Measurements from ENCODE around the gene GK. TPM values are rescaled to one million over a fixed set of nuclear protein-coding genes. Genes with fewer than 3 reads are reported as not detected.

GK gene
- total RNA-seq, 1 donor from 2014 or later: 15.1 TPM

- CTCF ChIA-PET: no interaction called here
- POLR2A ChIA-PET: interaction anchor here (0.6 kb wide), 1 partner anchor 234 kb away, joined by 3 read pairs; the partner anchor contains the start of gene TAB3
- DNase-seq (no peak), ATAC-seq (ENCODE audit: low read depth) (no peak)
- no peak overlapping the region for H3K27ac Mint-ChIP-seq
- H3K9me3 Mint-ChIP-seq: no peaks in the 10 kb centered on the region
- H3K27me3 Mint-ChIP-seq: no peaks in the 10 kb centered on the region
- no peak overlapping the region for H3K4me3 Mint-ChIP-seq
- peaks cover 2% of the 10 kb centered on the region for H3K36me3 Mint-ChIP-seq (ENCODE audit: low read depth)
- peaks cover 49% of the 10 kb centered on the region for H3K4me1 Mint-ChIP-seq
- TF ChIP-seq CTCF (IDR thresholded peaks at IDR 0.05): no peak
- intact Hi-C loops (cut with micrococcal nuclease): loop anchor here (5.0 kb wide), 2 partner anchors 57 to 167 kb away; no protein-coding TSS in a partner anchor
These were observed 1.9 kb downstream of the GK start for GRCh38 chrX:30654989-30655607.

GRCh38 chrX:30655991-30656390 lies 2.8 kb downstream of the GK start:
- Mint-ChIP-seq H3K4me1 (peaks cover 46% of the 10 kb centered on the region), H3K4me3 (no peak overlapping the region), H3K27me3 (no peaks in the 10 kb centered on the region), H3K9me3 (no peaks in the 10 kb centered on the region), H3K36me3 (ENCODE audit: low read depth) (peaks cover 2% of the 10 kb centered on the region), H3K27ac (no peak overlapping the region)
- ChIA-PET POLR2A (interaction anchor here (0.6 kb wide), 1 partner anchor 72 kb away, joined by 3 read pairs; no protein-coding TSS in a partner anchor), CTCF (no interaction called here)
- DNase-seq (no peak), ATAC-seq (ENCODE audit: low read depth) (no peak)
- intact Hi-C loops (cut with micrococcal nuclease): no loop called here
- no peak for TF ChIP-seq CTCF (IDR thresholded peaks at IDR 0.05)

DNA sequence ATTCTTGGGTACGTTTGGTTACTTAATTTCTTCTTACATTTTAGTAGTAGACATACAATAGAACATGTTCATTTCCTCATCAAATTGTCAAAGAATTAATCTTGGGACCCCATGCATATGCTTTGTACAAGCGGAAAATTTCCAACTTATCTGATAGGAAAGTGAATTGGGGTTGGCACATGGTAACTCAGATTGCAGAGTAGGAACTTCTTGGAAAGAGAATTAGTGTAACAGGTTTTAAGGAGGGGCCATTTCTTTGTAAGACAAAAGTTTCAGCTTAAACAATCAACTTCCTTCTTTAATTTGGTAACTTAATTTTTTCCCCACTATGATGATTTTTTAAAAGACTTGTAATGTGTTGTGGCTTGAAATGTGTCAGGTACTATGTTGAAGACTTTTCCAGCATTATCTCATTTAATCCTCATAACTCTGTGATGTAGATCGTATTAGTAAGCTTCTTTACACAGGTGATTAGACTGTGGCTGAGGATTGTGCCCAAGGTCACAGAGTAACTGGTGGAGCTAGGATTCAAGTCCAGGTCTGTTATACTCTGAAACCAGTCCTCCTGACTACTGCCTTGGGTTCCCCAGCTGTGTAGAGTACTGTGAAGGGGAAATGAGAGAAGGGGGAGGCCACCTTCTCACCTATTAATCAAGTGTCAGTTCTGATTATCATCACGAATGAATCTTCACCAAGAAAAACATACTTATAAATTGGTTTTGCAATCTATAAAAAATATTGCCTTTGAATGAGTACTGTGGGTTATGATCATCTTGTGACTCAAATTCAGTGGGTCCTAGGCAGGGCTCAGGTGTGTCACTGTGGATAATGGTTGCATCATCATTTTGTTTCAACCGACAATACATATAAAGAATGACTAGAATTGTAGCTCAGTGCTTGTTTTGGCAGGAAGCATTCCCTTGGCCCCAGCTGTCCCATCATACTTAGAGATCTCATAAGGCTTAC lies 4.3 kb downstream of the GK start:
- intact Hi-C loops (cut with micrococcal nuclease): no loop called here
- ATAC-seq (ENCODE audit: low read depth) (no peak), DNase-seq (no peak)
- H3K4me1 Mint-ChIP-seq: peaks cover 36% of the 10 kb centered on the region
- TF ChIP-seq CTCF (IDR thresholded peaks at IDR 0.05): no peak
- no peaks in the 10 kb centered on the region for H3K27me3 Mint-ChIP-seq
- ChIA-PET CTCF (no interaction called here), POLR2A (interaction anchor here (1.3 kb wide), 1 partner anchor 232 kb away, joined by 3 read pairs; the partner anchor contains the start of gene TAB3)
- peak overlapping the region; percentile 56 for H3K27ac Mint-ChIP-seq
- H3K9me3 Mint-ChIP-seq: no peaks in the 10 kb centered on the region
- H3K4me3 Mint-ChIP-seq: peak overlapping the region; percentile 11
- peaks cover 2% of the 10 kb centered on the region for H3K36me3 Mint-ChIP-seq (ENCODE audit: low read depth)

- CTCF ChIA-PET: interaction anchor here (1.0 kb wide), 1 partner anchor 89 kb away, joined by 3 read pairs; no protein-coding TSS in a partner anchor
- no peak overlapping the region for H3K4me3 Mint-ChIP-seq
- peak; percentile 58 for ATAC-seq (ENCODE audit: low read depth)
- peaks cover 29% of the 10 kb centered on the region for H3K4me1 Mint-ChIP-seq
- peak overlapping the region; percentile 9 for H3K27ac Mint-ChIP-seq
- intact Hi-C loops (cut with micrococcal nuclease): no loop called here
- peaks cover 2% of the 10 kb centered on the region for H3K36me3 Mint-ChIP-seq (ENCODE audit: low read depth)
- H3K9me3 Mint-ChIP-seq: no peaks in the 10 kb centered on the region
- no peaks in the 10 kb centered on the region for H3K27me3 Mint-ChIP-seq
- DNase-seq: no peak
- TF ChIP-seq CTCF (IDR thresholded peaks at IDR 0.05): no peak
- POLR2A ChIA-PET: no interaction called here
These were observed 6.2 kb downstream of the GK start for GRCh38 chrX:30659421-30659820.

GRCh38 chrX:30661228-30661627 lies 8.0 kb downstream of the GK start:
- ChIA-PET CTCF (no interaction called here), POLR2A (interaction anchor here (0.7 kb wide), 1 partner anchor 112 kb away, joined by 7 read pairs; no protein-coding TSS in a partner anchor)
- no peak for TF ChIP-seq CTCF (IDR thresholded peaks at IDR 0.05)
- intact Hi-C loops (cut with micrococcal nuclease): no loop called here
- Mint-ChIP-seq H3K27me3 (no peaks in the 10 kb centered on the region), H3K27ac (no peak overlapping the region), H3K4me3 (no peak overlapping the region), H3K36me3 (ENCODE audit: low read depth) (peaks cover 2% of the 10 kb centered on the region), H3K4me1 (peaks cover 19% of the 10 kb centered on the region), H3K9me3 (no peaks in the 10 kb centered on the region)
- ATAC-seq (ENCODE audit: low read depth) (no peak), DNase-seq (no peak)
